NCI-H2107 treated with DMSO at 0.1 percent for 48 hours (cell line): ENCODE data around the gene TMED9.
"Not testable (repeated sequence)": the region's sequence is repeated elsewhere in the genome, so short reads cannot be mapped to it uniquely, and the experiment has no call there.

ENCODE experiments used
- DNase-seq: peaks from one replicate; lab custom pipeline; 2025; ENCODE audit not compliant: unreplicated experiment; lab: John Stamatoyannopoulos, UW

Gene TMED9

GRCh38 chr5:177605667-177606066, 13.7 kb downstream of the TMED9 start:
- no peak for DNase-seq

- DNase-seq, result no peak
Measured at GRCh38 chr5:177606071-177607051, 14.4 kb downstream of the TMED9 start.

DNA sequence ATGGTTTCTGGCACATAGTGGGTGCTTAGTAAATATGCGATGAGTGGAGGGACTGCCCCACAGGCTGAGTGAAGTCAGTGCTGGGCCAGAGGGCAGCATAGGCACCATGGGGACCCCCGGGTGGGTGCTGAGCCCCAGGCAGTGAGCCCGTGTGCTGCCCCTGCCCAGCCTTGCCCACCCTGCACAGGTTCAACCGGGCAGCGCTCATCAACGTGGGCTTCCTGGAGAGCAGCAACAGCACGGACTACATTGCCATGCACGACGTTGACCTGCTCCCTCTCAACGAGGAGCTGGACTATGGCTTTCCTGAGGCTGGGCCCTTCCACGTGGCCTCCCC, 15.1 kb downstream of the TMED9 start:
- no peak for DNase-seq

DNA sequence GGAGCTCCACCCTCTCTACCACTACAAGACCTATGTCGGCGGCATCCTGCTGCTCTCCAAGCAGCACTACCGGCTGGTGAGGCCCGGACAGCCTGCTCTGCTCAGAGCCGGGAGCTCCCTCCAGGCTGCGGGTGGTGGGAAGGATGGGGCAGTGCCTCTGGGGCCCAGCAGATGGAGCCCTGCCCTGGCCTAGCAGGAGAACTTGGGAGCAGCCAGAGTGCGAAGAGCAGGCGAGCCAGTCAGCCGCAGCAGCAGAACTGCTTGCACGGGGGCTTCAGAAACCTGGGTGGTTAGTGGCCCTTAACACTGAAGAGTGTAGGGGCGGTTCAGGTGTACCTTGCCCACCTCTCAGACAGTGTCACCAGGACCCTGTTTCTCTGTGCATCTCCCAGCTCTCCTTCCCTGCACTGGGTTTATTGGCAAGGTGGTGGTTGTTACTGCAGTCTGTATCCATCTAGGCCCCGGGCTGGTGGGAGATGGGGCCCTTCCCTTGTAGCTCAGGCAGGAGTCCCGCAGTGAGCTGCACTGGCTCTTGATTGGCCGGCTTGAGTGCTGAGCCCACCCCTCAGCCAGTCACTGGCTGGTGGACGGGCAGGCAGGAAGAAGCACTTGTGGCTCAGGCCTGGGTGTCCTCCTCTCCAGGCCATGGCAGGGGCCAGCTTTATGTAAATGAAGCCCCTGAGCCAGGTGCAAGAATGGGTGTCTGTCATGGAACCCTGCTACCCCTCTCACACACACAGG, 15.6 kb downstream of the TMED9 start:
- peak; percentile 50 for DNase-seq

DNA sequence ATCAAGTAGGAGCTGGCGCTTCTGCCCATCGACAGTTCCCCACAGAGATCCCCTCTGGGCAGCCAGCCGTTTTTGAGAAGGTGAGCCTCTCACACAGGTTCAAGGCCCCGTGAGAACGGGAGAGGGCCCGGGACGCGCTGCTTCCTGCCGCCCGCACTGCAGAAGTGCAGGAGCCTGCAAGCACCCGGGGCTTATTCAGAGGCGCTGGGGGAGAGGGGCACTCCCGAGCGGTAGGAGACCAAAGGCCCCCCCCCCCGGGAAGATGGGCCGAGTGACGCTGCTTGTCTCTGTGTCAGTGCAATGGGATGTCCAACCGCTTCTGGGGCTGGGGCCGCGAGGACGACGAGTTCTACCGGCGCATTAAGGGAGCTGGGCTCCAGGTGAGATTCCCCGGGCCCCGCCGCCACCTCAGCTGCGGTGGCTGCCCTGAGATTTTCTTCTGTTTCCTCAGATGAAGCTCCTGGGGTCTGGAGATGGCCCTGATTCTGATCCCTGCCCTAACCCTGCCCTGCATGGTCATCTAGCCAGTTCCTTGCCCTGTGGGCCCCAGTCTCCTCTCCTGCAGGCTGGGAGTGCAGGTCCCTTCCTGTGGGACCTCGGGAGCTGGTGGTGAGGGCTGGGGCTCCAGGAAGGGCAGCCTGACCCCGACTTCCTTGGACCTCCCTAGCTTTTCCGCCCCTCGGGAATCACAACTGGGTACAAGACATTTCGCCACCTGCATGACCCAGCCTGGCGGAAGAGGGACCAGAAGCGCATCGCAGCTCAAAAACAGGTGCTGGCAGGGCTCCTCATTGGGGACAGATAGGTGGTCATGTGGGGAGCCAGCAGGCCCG, 16.5 kb downstream of the TMED9 start:
- DNase-seq, result no peak

DNA sequence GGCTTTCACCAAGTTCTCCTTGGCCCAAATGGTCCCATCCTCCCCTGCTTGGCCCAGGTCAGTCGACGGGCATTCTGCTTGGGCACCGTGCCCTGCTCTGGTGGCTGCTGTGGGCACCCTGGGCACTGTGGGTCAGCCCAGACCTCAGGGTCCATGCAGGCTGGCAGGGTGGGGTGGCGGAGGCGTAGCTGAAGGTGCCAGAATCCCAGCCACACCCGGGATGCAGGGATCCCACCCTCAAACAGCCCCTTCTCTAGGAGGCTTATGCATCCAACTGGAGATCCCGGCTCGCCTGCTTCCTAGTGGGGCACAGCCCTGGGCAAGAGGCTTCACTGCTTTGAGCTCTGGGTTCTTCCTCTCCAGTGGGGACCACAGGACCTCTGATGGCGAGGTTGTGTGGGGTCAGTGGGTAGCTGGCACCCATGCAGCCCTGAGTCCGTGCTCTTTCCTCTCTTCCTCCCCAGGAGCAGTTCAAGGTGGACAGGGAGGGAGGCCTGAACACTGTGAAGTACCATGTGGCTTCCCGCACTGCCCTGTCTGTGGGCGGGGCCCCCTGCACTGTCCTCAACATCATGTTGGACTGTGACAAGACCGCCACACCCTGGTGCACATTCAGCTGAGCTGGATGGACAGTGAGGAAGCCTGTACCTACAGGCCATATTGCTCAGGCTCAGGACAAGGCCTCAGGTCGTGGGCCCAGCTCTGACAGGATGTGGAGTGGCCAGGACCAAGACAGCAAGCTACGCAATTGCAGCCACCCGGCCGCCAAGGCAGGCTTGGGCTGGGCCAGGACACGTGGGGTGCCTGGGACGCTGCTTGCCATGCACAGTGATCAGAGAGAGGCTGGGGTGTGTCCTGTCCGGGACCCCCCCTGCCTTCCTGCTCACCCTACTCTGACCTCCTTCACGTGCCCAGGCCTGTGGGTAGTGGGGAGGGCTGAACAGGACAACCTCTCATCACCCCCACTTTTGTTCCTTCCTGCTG, 17.4 kb downstream of the TMED9 start:
- no peak for DNase-seq

GRCh38 chr5:177610131-177610769, 18.2 kb downstream of the TMED9 start:
- no peak for DNase-seq

GRCh38 chr5:177610770-177611445, 18.9 kb downstream of the TMED9 start:
- no peak for DNase-seq

GRCh38 chr5:177611446-177612214, 19.6 kb downstream of the TMED9 start:
- DNase-seq, result no peak

GRCh38 chr5:177612215-177612673, 20.2 kb downstream of the TMED9 start:
- DNase-seq, result no peak

DNA sequence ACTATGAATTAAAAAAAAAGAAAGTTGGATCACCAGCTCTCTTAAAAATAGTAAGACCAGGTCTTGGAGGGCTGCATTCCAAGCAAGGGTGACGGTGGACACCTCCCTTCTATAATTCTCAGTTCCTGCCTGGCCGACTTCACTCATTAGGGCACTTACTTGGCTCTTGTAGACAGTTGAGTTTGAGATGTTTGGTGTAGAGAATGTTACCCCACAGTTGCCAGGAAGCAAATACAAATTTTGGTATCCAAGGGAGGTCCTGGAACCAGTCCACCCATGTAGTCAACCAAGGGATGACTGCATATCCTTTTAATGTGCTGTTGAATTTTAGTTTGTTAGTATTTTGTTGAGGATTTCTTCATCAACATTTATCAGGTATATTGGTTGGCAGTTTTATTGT, 28.6 kb downstream of the TMED9 start:
- no peak for DNase-seq

DNA sequence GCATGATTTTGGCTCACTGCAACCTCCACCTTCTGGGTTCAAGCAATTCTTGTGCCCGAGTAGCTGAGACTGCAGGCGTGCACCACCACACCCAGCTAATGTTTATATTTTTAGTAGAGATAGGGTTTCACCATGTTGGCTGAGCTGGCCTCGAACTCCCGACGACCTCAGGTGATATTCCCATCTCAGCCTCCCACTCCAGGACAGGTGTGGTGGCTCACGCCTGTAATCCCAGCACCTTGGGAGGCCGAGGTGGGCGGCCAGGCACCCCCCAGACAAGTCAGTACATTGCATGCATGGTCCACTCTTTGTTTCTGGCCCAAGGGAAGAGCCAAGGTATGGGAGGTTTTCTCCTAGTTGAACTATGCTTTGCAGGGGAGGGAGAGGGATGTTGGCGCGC, 32.2 kb downstream of the TMED9 start:
- not testable (repeated sequence) for DNase-seq

GRCh38 chr5:177630186-177630585, 38.2 kb downstream of the TMED9 start:
- not testable (repeated sequence) for DNase-seq

GRCh38 chr5:177634912-177635311, 42.9 kb downstream of the TMED9 start:
- DNase-seq, result not testable (repeated sequence)

- DNase-seq, result not testable (repeated sequence)
Measured at GRCh38 chr5:177645462-177645861, 53.5 kb downstream of the TMED9 start.
